Esophagus mucosa (tissue), 1 donor: ENCODE data around the gene IRF2. TPM values are rescaled to one million over a fixed set of nuclear protein-coding genes. Genes with fewer than 3 reads are reported as not detected.

ENCODE experiments used
- ATAC-seq: fragments of 200-7000 bp; cut with Tn5 transposase; one replicate; pipeline ENCODE4 v1.9.1; 2020
- total RNA-seq: library from RNA; stranded (reverse); gene quantifications from one replicate; pipeline ENCODE4 v1.2.4, GENCODE V29; 2023
- donor health status: DM: yes; HTN: yes; CAD: no.

Gene IRF2
- total RNA-seq, 1 donor from 2014 or later: 19.1 TPM

DNA sequence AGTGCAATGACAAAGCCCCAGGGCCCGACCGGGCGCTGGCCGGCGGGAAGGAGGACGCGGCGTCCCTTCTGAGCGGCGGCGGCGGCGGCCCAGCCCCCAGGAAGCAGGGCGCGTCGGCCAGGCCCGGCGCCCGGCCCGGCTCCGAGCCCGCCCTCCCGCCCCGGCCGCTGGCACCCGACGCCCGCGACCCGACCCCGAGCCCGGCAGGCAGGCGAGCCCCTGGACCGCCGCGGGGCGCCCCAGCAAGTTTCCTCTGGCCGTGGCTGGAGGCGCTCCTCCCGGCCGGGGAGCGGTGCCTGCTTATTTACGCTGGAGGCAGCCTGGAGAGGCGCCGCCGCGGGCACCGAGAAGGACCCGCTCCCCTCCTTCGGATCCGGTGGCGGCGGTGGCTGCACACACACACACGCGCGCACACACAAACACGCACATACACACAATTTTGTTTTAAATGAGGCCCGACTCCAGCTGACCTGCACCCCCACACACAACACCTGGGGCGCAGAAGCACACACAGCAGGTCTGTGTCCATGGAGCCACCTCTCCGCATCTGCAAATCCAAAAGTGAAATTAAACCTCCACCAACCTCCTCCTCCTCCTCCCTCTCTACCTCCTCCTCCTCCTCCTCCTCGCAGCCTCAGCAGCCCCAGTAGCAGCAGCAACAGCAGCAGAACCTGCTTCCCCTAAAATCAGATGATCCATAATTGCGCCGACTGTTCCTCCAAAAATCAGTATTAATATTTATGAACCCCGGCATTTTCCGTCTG lies 669 bp downstream of the IRF2 start:
- ATAC-seq: peak; percentile 24

DNA sequence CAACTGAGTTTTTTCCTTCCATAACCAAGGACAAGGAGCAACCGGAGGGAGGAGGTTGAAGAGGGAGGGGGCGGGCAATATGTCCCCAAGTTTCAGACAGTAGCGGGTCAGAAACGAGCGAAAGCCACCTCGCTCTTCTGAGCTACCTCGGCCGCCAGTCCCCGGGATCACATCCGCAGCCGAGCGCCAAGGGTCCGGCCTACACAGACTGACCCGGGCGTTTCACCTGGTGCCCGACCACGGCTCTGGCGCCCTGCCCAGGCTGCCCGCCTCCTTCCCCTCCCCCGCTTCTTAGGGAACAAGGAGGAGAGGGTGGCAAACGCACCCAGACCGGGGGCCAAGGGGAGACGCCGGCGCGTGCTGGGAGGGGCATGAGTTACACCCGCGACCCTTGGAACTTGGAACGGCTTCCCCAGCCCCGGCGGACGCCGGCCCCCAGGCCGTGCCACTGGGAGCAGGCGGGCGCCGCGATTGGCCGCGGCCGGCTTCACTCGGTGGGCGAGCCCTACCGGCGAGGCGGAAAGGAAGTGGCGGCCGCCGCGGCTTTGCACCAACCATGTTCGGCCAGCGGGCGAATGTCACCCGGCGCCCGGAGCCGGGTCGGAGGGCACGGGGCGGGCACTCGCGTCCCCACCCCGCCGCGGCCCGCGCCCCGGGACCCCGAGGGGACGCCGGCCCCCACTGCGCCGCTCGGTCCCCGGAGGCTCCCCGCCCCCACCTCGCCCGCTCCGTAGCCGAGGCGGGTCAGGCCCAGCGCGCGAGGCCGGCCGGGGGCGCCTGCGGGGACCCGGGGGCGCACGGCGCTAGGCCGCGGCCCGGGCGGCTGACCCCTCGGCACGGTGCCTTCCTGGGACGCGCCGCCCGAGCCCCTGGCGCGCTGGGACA lies 1.5 kb downstream of the IRF2 start:
- ATAC-seq: peak; percentile 50

DNA sequence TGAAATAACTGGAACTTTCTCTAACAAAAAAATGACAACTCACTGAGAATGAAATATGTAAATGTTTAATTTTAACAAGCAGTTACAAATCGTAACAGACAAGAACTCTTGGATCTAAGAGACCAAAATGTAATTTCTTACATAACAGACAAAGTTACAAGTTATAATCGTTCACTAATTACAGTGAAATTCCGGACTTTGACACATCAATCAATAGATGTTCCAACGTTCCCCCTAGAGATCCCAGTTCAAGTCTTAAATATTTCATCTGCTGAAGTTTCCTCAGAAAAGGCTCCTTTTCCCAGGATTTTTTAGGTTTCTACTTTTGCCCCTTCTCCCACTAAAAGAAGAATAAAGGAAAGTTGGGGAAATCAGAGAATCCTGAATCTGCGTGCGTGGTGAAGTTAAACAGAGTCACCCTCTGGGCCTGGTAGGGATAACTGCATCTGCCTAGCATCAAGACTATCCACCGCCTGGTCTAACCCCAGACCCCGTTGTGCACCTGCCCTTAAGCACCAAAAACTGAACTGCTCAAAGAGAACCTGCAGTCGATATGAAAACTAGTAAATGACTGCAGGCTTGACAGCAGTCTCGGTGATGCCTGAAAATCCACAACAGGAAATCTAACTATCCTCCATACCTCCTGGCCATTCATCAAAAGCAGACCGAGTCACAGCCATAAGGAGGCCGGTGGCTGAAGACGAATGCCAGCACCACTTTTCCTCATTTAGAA lies 2.3 kb downstream of the IRF2 start:
- no peak for ATAC-seq

DNA sequence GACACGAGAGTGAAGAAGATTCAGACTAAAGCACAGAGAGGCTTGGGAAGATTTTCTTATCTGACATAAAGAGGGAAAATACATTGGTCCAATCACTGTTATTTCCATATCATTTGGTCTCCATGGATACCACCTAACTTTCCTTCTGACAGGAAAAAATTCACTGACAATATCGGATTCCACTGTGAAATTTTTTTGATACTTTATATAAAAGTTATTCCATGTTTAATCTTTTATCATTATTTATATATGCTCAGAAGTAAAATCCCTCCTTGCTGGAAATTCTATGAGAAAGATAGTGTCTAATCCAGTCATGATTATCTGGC lies 3.6 kb downstream of the IRF2 start:
- no peak for ATAC-seq

DNA sequence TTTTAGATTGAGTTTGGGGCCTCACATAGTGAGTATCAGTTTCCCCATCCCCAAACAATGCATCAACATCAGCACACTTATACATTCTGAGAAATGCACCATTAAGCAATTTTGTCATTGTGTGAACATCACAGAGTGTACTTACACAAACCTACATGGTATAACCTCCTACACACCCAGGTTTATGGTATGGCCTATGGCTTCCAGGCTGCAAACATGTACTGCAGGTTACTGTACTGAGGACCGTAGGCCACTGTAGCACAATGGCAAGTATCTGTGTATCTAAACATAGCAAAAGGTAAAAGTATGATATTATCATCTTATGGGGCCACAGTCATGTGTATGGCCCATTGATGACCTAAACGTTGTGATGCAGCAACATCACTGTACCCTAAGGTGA lies 7.7 kb downstream of the IRF2 start:
- no peak for ATAC-seq

DNA sequence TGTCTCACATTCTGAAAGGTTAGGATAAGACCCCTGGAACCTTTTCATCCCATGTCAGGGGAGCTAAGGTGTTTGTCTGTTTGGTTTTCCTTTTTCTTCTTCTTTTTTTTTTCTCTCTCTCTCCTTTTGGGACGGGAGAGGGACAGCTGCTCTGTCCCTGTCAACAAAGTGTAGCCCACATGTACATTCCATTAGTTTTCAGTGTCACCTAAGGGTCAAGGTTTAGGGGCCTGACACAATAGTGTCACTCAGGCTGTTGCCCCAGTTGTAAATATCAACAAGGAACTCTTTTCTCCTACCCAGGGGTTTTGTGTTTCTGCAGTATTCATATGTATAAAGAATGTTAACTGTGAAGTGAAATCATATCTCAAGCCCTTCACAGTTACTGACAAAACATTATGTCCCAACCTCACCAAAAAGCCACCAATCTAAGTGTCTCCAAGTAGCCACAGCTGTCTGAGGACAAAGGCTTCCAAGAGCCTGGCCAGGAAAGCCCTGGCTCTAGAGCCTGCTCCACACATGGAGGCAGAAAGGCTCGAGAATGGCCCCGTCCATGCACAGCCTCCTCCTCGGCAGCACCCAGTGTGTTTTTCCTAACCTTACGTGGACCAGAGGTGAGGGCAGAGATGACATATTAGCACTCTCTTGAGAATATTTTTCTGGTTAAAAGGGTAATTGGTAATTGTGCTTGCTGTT lies 9.4 kb downstream of the IRF2 start:
- ATAC-seq: no peak

DNA sequence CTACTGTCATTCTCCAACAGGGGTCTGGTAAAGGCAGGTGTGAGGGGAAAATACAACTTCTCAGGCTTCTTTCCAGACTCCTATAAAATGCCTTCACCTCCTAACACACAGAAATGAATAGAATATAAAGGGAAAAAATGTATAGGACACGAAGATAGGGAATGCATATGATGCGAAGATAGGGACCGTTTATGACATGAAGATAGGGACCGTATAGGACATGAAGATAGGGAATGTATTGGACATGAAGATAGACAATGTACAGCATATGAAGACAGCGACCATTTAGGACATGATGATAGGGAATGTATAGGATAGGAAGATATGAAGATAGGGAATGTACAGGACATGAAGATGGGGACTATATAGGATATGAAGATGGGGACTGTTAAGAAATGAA lies 10.5 kb downstream of the IRF2 start:
- ATAC-seq: no peak

DNA sequence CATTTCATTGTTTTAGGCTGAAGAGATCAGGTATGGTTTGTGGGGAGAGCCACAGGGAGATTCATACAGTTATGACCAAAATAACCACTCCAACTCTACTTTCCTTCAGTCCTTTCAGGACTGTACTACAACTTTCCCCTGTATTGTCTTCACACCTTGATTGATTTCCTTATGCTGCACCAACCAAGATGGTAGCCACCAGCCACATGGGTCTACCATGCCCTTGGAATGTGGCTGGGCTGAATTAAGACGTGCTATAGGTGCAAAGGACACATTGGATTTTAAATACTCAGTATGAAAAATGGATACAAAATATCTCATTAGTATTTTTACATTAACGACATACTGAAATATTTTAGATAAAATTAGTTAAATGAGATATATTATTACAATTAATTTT lies 11.2 kb downstream of the IRF2 start:
- no peak for ATAC-seq

DNA sequence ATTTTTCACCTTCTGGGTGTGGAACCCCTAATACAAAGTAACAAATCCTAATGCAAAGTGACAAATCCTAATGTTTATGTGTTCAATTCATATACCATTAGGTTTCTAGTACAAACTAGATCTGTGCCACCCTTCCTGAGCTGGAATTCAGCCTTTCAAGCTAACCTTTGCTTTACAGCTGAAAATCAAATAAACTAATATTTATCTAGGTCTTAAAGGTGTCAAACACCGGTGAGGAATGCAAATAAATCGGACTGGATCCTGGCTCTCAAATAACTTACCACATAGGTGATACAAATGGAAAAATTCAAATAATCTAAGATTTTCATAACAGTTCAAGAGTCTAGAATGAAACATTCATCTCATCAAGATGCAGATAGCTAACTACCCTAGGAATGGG lies 11.6 kb downstream of the IRF2 start:
- no peak for ATAC-seq

DNA sequence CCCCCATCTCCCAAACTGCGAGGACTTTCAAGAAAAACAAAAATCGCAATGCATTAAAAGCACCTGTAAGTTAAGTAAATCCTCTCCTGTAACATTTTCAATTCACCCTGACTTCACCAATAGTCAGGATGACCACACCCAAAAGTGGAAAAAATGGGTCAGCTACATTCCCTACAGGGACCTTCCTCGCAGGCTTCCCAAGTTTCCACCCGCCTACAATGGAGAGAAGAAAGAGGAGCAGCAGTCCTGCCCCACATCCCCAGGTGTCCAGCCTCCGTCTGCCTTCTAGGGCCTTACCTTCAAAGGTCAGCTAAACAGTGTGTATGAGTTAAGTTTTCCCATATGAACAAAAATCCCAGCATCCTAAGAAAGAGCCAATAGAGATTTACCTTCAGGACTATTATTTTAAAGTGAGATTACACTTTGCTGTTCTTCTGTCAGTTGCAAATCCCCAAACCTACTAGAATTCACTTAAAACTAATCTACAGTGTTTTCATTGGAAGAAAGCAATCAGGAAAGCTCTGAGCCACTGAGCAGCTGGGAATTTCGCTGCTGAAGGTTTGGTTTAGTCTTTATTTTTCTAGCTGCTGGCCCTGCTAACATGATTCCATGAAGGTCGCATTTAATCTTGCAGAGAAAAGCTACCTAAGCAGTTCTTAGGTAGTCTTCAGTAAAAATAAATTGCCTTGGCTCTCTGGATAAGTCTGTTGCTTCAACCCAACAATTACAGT lies 12.5 kb downstream of the IRF2 start:
- ATAC-seq: no peak

DNA sequence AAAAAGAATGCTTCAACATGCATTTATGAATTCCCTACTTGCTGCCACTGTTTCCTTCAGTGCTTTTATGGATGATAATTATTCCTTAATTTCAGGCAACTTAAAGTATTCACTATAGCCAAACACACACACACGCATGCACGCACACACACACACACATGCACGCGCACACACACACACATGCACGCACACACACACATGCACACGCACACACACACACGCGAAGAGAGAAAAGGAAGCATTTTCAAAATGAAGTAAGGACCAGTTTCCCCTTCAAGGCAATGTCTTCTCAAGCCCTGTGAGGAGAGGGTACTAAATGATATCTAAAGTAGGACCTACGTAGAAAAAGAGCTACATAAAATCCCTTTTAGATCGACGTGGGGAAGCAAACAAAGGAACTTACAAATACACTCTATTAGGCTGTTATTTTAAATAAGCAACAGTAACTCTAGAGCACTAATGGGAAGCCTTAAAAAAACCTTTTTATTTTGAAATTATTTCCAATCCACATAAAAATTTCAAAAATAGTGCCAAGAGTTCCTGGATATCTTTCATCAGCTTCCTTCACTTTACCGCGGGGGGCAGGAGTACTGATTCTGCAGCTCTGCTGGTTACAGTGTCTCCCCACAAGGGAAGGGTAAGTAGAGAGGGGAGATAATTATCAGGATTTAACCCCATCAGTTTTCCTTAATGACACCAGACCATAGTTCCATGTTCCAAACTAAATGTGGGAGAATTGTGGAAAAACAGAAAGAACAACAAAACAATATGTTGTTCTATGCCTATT lies 13.7 kb downstream of the IRF2 start:
- ATAC-seq: no peak

DNA sequence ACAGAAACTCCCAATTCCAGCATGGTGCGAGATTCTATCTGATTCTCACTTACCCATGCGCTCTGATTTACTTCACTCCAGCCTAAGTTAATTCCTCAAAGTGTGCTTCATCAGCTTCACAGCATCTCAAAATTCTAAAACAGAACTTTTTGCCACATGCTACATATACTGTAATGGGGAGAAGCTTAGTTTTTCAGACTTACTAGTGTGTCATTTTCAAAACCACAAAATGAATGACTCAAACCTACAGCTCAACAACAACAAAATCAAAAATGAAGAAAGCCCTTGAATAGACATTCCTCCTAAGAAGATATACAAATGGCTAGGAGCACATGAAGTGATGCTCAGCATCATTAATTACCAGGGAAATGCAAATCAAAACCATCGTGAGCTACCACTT lies 14.9 kb downstream of the IRF2 start:
- ATAC-seq: no peak

DNA sequence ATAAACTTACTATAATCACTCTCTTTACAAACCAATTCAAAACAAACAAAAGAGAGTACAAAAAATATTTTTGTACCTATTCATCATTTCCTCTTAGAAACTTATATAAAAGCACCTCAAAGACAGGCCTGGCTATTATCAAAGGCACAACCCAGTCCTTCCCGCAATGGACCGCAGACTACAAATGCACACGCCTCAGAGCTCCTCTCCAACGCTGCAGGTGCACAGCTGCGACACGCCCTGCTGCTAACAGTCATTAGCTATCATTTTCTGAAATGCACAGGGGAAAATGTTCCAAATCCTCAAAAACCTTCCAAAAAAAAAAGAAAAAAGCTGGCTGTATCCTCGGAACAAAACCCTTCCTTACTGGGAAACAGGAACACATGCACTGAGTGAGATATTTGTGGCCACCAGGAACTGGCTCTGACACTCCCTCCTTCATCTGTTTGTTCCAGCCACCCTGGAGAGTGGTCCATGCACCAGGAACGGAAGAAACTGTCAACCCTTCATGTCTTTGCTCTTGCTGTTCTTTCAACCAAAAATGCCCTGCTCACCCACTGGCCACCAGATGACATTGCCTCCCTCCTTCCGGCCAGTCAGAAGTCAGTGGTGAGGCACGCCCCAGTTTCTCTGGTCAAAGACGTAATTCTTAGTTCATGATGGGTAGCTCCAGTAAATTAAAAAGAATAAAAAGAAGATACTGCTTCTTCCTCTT lies 16.7 kb downstream of the IRF2 start:
- ATAC-seq: no peak

DNA sequence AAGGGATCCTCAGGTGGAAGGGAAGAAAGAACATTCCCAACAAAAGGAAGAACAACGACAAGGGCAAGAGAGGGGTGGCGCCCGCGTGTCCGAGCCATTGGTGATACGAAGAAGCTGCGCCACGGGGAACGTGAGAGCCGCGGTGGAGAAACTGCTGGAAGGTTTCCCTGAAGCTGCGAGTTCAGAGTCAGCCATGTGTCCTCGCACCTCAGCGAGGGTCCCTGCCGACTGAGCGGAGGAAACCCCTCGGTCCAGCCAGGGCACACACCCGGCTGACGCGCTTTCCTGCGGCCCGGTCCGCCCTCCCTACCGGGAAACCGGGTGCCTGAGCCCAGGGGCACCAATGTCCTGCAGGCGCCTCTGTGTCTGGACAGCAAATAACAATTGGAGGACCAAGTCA lies 18.0 kb downstream of the IRF2 start:
- no peak for ATAC-seq

DNA sequence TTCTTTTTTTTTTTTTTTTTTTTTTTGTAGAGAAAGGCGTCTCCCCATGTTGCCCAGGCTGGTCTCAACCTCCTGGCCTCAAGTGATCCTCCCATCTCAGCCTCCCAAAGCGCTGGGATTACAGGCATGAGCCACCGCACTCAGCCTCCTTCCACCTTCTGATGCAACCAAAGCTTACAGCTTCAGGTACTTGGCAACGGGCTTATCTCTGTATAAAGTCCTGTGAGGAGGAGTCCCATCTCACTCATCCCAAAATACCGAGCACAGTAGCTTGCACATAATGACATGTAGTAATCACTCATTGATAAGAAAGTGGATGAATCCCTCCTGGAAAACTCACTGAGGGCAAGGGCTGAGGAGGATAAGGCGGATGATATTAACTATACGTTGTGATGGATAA lies 19.1 kb downstream of the IRF2 start:
- ATAC-seq: no peak

DNA sequence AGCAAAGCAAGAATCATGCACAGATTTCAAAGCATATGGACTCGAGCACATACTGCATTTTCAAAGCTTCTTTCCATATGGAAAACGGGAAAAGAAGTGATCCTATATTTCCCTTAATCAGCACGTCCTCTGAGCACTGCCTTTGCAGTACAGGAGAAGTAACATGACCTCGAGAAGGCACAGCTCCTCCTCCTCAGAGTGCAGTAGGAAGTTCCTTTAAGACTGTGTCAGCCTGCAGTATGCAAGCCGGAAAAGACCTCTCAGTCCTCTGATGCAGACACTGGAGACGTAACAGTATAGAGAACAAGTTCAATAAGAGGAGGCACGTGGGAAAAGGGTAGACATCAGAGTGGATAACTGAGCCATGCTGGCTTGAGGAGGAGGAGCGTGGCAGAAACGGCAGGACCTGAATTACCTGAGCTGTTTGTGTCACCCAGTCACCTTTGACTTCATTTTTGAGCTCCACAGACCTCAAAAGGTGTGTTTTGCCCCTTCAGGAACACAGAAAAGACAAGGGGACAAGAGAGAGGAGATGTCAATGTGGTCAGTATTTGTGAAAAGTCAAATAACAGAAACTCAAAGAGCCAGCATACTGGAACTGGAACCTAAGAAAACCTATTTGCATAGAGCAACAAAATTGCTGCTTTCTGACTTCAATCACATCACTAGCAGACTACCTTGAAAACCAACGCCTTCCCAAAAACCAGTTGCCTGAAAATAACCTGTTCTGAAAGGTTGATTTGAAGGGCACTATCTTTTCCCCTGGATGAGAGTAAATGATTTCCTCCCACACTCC lies 20.8 kb downstream of the IRF2 start:
- ATAC-seq: peak; percentile 81

DNA sequence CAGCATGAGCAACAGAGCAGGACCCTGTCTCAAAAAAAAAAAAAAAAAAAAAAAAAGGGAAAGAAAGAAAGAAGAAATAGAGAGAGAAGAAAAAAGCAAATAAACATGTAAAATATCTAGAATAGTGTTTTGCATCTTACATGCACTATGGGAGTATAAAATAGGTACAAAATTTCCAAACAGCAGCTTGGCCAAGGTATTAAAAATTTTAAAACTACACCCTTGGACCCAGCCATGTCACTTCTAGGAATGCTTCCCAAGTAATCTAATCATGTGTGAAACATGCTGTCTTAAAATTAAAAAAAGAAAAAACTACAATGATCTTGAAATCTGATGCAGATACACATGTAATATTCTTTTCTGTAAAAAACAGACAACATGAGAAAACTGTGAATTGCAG lies 21.6 kb downstream of the IRF2 start:
- ATAC-seq: no peak

DNA sequence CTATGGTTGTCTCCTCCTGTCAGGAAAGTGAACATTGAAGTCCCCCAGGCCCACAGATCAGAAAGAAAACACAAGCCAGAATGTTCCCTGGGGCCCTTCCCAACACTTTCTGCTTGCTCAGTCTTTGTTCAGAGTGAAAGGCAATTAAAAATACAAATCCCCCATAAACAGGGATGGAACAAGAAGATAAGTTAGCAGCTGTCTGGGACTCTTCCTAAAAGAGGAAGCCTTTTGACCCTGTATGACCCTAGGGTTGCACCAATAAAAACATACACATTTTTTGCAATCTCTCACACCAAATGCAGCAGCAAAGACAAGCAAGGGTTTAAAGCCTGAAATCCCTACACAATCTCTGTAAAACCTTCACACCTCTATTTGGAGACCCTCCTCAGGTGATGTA lies 22.6 kb downstream of the IRF2 start:
- no peak for ATAC-seq

DNA sequence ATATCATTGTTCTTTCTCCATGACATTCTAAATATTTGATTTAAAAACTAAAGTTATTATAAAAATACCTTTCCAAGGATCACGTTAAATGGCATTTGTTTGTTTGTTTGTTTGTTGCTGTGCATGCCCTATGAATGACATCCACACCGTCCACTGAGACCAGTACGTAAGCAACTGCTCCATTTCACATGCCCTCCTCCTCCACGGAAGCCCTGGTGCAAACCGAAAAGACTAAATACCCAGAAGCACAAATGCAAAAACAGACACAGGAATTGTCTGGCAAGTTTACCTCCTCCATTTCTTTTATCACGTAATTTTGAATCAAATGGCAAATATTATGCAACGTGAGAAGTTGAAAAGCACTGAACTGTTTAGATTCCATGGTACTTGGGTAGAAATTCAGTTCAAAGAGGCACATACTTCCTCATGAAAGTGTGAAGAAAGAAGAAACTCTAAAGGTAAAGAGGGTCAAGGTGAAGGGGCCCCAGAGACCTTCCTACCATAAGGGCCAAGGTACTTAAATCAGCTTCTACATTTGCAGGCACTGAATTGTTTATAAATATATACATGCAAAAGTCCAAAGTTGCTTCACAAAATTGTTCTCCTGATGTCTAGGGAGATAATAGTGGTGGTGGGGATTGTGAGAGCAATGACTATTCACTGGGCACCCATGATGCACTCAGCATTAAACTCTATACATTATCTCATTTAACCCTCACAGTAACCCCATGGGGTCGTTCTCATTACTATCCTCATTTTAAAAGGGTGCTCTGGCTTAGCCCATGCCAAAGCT lies 23.4 kb downstream of the IRF2 start:
- no peak for ATAC-seq
